Right ventricle myocardium superior (tissue), 1 donor: ENCODE data around the gene NUCB1. TPM values are rescaled to one million over a fixed set of nuclear protein-coding genes. Genes with fewer than 3 reads are reported as not detected.
"Not testable (repeated sequence)": the region's sequence is repeated elsewhere in the genome, so short reads cannot be mapped to it uniquely, and the experiment has no call there.

Experiments
- ATAC-seq: fragments of 200-7000 bp; cut with Tn5 transposase; one replicate; pipeline ENCODE4 v1.9.1; 2020; ENCODE audit warnings: mild to moderate bottlenecking; ENCODE audit not compliant: poor library complexity
- DNase-seq: peaks from one replicate; pipeline ENCODE4 v3.0.0-alpha.2; 2020
- intact Hi-C: fragments of 100-400 bp; cut with DNase I; formaldehyde crosslinking; loops from one replicate; pipeline ENCODE4 v1.11.2; 2022
- total RNA-seq: library from RNA; stranded (reverse); fragmentation: NEBNext Ultra II Directional; extraction: Animal tissue kit (Norgen Biotek cat#: 25700); gene quantifications from one replicate; pipeline ENCODE4 v1.2.1, GENCODE V29; 2021
- donor health status: DM: no; HTN: yes; CAD: no; lungs with severe emphysema.

NUCB1 gene
- total RNA-seq, 1 donor from 2014 or later: 237 TPM

DNA sequence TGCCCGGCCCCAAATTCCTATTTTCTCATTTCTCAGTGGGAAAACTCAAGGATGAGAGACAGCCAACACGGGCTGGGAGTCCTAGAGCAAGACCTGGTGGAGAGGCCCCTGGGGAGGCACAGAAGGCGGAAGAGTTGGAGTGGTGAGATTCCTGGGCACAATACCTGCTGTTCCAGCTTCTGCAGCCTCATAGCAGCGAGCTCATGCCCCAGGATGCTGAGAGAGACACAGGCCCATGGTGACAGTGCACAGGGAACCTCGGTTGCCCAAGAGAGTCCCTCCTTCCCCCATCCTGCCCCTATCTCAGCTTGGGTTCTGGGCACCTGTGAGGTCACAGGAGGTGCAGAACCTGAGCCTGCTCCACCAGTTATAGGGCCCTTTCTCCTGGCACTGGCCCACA is 2.9 kb upstream of the NUCB1 start:
- DNase-seq (no peak), ATAC-seq (no peak)
- intact Hi-C loops: loop anchor here (1.0 kb wide), 1 partner anchor 22 kb away; no protein-coding TSS in a partner anchor

DNA sequence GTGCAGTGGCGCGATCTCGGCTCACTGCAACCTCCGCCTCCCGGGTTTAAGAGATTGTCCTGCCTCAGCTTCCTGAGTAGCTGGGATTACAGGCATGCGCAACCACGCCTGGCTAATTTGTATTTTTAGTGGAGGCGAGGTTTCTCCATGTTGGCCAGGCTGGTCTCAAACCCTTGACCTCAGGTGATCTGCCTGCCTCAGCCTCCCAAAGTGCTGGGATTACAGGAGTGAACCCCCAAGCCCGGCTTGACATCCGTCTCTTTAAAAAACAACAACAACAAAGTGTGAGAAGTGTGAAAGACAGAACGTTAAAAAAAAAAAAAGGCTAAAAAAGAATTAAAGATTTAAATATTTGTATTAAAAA is 744 bp upstream of the NUCB1 start:
- DNase-seq, ATAC-seq, intact Hi-C loops: not testable (repeated sequence)

DNA sequence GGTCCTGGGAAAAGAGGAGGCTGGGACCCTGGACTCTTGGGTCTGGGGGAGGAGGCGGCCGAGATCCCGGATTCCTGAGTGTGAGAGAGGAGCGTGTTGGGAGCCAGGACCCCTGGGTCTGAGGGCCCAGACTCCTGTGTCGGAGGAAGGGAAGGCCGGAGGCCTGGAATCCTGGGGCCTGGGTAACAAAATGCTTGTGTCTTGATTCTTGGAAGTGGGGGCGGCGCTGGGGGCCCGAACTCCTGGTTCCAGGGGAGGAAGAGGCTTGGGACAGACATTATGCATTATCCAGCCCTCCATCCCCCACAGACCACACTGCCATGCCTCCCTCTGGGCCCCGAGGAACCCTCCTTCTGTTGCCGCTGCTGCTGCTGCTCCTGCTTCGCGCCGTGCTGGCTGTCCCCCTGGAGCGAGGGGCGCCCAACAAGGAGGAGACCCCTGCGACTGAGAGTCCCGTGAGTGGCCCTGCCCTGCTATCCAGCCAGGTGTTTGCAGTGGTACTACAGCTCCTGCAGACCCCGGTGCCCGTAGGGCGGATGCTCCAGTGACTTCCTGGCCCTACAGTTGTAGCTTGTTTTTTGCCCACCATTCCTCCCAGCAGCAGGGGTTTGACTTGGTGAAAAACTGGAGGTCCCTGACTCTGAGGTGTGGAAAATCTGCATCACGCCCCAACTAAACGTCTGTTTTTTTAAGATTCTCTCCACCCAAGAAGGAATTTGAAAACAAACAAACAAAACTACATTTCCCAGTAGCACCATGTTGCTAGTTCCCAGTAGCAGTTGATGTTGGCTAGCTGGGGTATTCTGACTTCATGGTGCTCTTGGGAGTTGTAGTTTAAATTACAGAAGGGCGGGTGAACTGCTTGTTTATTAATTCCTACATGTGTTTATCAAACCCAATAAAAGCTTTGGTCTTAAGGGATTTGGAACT is 630 bp downstream of the NUCB1 start:
- intact Hi-C loops: no loop called here
- ATAC-seq (peak; percentile 19), DNase-seq (peak; percentile 58)

DNA sequence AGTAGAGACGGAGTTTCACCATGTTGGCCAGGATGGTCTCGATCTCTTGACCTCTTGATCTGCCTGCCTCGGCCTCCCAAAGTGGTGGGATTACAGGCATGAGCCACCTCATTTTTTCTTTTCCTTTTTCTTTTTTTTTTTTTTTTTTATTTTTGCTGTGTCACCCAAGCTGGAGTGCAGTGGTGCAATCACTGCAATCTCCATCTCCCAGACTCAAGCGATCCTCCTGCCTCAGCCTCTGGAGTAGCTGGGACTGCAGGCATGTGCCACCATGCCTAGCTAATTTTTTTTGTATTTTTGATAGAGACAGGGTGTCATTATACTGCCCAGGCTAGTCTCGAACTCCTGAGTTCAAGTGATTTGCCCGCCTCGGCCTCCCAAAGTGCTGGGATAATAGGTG is 2.2 kb downstream of the NUCB1 start:
- ATAC-seq, DNase-seq, intact Hi-C loops: not testable (repeated sequence)

DNA sequence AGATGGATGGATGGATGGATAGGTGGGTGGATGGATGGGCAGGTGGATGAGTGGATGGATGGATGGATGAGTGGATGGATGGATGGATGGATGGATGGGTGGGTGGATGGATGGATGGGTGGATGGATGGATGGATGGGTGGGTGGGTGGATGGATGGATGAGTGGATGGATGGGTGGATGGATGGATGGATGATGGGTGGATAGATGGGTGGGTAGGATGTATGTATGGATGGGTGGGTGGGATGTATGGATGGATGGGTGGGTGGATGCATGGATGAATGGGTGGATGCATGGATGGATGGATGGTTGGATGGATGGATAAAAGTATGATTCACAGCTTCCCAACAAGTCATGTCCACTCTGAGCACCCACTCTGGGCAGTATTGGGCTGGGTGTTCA is 3.7 kb downstream of the NUCB1 start:
- DNase-seq, ATAC-seq, intact Hi-C loops: not testable (repeated sequence)

DNA sequence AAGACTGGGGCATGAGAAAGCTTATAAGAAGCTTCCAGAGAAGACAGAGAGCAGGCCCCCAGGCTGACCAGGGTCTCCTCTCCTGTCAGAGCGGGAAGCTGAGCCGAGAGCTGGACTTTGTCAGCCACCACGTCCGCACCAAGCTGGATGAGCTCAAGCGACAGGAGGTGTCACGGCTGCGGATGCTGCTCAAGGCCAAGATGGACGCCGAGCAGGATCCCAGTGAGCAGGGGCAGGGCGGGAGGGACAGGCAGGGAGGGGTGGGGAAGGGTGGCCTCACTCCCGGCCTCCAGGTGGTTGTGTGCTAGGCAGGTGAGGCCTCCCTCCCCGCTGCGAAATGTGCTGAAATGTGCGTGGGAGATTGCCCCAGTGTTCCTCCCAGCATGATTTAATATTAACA is 5.6 kb downstream of the NUCB1 start:
- ATAC-seq (no peak), DNase-seq (no peak)
- intact Hi-C loops: no loop called here

DNA sequence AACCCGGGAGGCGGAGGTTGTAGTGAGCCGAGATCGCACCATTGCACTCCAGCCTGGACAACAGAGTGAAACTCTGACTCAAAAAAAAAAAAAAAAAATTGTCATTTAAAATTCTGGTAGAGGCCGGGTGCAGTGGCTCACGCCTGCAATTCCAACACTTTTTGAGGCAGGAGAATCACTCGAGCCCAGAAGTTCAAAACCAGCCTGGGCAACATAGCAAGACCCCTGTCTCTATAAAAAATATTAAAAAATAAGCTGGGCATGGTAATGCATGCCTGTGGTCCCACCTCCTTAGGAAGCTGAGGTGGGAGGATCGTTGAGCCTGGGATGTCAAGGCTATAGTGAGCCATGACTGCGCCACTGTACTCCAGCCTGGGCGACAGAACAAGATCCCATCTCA is 6.2 kb downstream of the NUCB1 start:
- ATAC-seq: no peak
- DNase-seq: no peak
- intact Hi-C loops: no loop called here

DNA sequence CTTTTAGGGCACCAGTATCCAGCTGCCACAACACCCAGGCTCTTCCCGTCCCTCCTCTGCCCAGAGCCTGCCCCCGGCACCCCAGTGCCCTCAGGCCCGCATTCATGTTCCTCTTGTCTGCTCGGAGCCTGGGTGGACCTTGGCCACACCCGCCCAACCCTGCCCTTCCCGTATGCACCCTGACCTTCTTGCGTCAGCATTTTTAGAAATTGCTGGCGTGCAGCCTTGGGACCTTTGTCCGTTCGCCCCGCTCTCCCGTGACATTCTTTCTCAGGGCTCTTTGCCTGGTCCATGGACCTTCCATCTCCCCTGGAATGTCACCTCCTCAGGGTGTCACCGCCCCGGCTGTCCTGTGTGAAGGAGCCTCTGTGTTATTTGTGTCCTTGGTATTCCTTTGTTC is 7.6 kb downstream of the NUCB1 start:
- no peak for ATAC-seq
- intact Hi-C loops: no loop called here

DNA sequence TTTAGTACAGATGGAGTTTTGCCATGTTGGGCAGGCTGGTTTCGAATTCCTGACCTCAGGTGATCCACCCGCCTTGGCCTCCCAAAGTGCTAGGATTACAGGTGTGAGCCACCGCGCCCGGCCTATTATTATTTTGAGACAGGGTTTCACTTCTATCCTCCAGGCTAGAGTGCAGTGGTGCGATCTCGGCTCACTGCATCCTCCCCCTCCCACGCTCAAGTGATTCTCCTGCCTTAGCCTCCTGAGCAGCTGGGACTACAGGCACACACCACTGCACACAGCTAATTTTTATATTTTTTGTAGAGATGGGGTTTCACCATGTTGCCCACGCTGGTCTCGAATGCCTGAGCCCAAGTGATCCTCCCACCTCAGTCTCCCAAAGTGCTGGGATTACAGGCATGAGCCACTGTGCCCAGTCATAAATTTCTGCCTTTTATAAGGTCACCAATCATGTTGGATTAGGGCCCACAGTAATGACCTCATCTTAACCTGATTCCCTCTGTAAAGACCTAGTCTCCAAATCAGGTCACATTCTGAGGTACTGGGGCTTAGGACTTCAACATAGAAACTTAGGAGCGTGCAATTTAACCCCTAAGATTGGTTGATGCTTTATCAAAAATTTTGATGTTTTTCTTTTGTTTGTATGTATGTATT is 9.4 kb downstream of the NUCB1 start:
- ATAC-seq, intact Hi-C loops, DNase-seq: not testable (repeated sequence)

More for the DNA sequence above, 7.6 kb downstream of the NUCB1 start:
- peak; percentile 59 for DNase-seq

DNA sequence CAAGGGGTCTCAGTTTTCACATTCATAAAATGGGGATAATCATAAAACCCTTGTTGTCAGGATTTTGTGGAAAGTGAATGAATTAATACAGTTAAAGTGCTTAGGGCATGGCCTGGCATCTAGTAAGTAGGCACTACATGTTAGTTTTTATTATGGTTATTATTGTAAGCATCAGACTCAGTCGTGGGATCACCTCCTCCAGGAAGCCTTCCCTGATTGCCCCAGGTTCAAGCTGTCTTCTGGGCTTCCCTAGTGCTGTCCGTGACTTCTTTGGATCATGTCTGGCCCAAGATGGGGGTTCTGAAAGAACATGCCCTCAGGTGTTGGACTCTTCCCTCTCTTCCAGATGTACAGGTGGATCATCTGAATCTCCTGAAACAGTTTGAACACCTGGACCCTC is 10.7 kb downstream of the NUCB1 start:
- ATAC-seq (no peak), DNase-seq (no peak)
- intact Hi-C loops: no loop called here

DNA sequence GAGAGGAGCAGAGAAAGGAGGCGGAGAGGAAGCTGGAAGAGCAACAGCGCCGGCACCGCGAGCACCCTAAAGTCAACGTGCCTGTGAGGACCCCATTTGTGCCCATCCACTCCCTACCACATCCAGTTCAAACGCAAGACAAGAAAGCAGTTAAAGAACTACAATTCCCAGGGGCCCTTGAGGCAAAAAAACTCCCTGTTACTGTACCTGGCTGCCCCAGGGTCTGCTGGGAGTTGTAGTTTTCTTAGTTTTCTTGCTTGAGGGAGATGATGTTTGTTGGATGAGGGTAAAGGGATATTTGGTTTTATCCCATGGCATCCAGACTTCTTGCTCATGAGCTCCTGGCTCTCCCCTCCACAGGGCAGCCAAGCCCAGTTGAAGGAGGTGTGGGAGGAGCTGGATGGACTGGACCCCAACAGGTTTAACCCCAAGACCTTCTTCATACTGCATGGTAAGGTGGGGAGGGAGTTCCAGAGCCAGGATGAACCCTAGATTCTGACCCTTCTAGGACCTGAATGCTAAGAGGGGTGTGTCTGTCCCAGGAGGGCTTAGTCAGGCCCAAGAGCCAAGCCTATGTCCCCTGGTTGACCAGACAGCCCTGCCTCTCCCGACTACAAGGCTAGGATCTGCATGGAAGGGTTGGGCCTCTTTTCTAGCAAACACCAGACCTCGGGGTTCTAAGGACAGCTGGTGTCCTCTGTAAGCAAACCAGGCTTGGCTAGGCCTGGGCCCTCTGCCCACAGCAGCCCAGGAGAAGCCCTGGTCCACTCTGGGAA is 13.2 kb downstream of the NUCB1 start:
- ATAC-seq (no peak), DNase-seq (no peak)
- intact Hi-C loops: no loop called here

DNA sequence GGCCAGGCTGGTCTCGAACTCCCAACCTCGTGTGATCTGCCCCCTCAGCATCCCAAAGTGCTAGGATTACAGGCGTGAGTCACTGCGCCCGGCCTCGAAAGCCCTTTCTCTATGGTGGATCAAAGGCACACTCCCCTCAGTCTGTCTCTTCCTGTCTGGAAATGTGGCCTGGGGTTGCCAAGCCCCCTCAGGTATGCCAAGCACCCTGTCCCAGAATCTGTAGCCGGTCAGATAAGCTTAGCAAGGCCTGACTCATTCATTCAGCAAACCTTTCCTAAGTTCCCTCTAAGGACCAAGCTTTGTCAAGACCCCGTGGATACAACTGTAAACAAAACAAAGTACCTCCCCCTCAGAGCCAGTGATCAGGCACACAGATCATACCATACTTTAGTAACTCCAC is 14.1 kb downstream of the NUCB1 start:
- no peak for ATAC-seq
- no peak for DNase-seq
- intact Hi-C loops: no loop called here

DNA sequence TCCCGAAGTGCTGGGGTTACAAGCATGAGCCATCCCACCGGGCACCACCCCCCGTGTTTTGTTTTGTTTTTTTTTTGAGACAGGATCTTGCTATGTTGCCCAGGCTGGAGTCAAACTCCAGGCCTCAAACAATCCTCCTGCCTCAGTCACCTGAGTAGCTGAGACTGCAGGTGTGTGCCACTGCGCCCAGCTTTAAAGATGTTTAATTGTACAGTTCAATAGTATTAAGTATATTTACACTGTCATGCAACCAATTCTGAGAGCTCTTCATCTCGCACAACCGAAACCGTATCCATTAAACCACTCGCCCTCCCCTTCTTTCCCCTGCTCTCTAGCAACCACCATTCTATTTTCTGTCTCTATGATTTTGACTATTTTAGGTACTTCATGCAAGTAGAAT is 15.6 kb downstream of the NUCB1 start:
- ATAC-seq: no peak
- intact Hi-C loops: no loop called here
- DNase-seq: no peak

DNA sequence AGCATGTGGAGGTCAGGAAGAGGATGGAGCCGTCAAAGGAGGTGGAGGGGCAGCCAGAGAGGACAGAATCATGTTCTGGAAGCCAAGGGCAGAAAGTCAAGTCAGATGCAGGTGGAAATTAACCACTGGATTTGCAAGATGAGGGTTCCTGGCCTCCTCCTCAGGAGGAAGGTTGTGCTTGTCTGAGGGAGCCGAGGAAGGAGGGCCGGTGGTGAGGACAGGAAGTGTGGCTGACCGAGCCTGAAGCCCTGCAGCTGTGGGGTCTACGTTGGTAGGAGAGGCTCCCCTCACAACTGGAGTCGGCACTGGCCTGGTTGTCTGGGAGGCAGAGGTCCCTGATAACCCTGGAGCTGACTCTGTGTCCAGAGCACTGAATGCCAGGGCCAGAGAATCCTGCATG is 18.0 kb downstream of the NUCB1 start:
- intact Hi-C loops: no loop called here
- ATAC-seq (no peak), DNase-seq (no peak)

DNA sequence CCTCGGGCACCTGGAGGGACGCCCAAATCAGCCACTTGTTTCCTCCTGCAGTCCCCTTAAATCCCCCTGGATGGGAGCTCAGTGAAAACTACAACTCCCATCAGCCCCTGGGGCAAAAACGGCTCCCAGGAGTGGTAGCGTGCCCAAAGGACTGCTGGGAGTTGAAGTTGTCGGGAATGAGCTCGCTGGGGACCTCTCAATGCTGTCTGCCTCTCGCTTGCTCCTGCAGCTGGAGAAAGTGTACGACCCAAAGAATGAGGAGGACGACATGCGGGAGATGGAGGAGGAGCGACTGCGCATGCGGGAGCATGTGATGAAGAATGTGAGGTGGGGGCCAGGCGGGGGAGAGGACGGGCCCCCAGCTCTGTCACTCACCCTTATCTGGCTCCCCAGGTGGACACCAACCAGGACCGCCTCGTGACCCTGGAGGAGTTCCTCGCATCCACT is 18.7 kb downstream of the NUCB1 start:
- ATAC-seq (no peak), DNase-seq (no peak)

DNA sequence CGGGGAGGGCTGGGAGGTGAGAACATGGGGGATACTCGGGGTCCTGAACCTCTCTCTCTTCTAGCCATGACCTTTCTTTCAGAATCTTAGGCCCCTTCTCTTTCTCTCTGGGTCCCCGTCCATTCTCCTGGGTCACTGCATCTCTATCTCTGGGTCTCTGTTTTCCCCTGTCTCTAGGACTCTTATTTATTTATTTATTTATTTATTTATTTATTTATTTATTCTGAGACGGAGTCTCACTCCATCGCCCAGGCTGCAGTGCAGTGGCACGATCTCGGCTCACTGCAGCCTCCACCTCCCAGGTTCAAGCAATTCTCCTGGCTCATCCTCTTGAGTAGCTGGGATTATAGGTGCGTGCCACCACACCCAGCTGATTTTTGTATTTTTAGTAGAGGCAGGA is 19.2 kb downstream of the NUCB1 start:
- not testable (repeated sequence) for ATAC-seq

More for the DNA sequence above, 18.7 kb downstream of the NUCB1 start:
- intact Hi-C loops: no loop called here

DNA sequence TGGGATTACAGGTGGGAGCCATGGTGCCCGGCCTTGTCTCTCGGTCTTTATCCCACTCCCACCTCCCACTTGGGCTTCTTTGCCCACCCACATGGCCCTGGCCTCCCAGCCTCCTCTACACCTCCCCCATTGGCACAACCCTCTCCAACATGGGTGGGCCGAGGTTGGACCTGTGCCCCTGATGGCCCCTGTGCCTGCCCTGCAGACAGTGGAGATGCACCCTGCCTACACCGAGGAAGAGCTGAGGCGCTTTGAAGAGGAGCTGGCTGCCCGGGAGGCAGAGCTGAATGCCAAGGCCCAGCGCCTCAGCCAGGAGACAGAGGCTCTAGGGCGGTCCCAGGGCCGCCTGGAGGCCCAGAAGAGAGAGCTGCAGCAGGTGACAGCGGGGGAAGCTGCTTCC is 20.8 kb downstream of the NUCB1 start:
- no peak for ATAC-seq
- DNase-seq: no peak
- intact Hi-C loops: no loop called here

More for the DNA sequence above, 19.2 kb downstream of the NUCB1 start:
- intact Hi-C loops, DNase-seq: not testable (repeated sequence)

DNA sequence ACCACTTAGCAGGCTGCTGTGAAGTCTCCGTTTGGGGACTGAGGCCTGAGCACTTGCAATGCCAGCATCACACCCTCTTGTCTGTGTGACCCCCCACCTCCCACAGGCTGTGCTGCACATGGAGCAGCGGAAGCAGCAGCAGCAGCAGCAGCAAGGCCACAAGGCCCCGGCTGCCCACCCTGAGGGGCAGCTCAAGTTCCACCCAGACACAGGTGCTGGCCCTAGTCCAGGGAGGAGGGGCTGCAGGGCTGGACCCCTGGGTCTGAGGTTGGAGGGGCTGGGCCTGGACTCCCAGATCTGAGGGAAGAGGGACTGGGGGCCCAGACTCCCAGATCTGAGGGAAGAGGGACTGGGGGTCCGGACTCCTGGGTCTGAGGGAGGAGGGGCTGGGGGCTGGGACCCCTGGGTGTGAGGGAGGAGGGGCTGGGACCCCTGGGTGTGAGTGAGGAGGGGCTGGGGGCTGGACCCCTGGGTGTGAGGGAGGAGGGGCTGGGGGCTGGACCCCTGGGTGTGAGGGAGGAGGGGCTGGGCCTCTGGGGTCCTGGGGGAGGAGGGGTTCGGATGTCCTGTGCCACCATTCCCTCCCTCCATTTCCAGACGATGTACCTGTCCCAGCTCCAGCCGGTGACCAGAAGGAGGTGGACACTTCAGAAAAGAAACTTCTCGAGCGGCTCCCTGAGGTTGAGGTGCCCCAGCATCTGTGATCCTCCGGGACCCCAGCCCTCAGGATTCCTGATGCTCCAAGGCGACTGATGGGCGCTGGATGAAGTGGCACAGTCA is 21.8 kb downstream of the NUCB1 start:
- no peak for DNase-seq
- ATAC-seq: no peak
- intact Hi-C loops: no loop called here
